Left cardiac atrium (tissue), 4 donors: ENCODE measurements around the gene GCNT2. TPM values are rescaled to one million over a fixed set of nuclear protein-coding genes. Genes with fewer than 3 reads are reported as not detected.
A peak's percentile ranks its signal among the peaks of the same experiment; 100 is the strongest.
"Not testable (repeated sequence)": the region's sequence is repeated elsewhere in the genome, so short reads cannot be mapped to it uniquely, and the experiment has no call there.

Source experiments
- ATAC-seq, 2 donors: fragments of 200-7000 bp; cut with Tn5 transposase; one replicate each; pipeline ENCODE4 v1.9.1; 2020; ENCODE audit warnings: mild to moderate bottlenecking in 2 of 2, moderate library complexity in 2 of 2
- DNase-seq: peaks from one replicate; pipeline ENCODE4 v3.0.0-alpha.2; 2020
- intact Hi-C, 2 donors: fragments of 100-400 bp; cut with DNase I; formaldehyde crosslinking; loops; one replicate each; pipeline versions ENCODE4 v1.14.1 to v1.15.1; 2022 to 2023
- total RNA-seq, 2 donors: library from RNA; stranded (reverse); fragmentation: NEBNext Ultra II Directional; extraction: Animal tissue kit (Norgen Biotek cat#: 25700); gene quantifications; one replicate each; pipeline ENCODE4 v1.2.1, GENCODE V29; 2021
- donor health status: DM: no; HTN: yes; CAD: no.
- donor health status: DM: no; HTN: yes; CAD: no; lungs with severe emphysema.
- donor health status: DM: yes; HTN: yes; CAD: no.
- donor health status: Dilated cardiomyopathy.

Gene GCNT2
- total RNA-seq, 2 donors from 2014 or later: 3.5 to 4.1 TPM

DNA sequence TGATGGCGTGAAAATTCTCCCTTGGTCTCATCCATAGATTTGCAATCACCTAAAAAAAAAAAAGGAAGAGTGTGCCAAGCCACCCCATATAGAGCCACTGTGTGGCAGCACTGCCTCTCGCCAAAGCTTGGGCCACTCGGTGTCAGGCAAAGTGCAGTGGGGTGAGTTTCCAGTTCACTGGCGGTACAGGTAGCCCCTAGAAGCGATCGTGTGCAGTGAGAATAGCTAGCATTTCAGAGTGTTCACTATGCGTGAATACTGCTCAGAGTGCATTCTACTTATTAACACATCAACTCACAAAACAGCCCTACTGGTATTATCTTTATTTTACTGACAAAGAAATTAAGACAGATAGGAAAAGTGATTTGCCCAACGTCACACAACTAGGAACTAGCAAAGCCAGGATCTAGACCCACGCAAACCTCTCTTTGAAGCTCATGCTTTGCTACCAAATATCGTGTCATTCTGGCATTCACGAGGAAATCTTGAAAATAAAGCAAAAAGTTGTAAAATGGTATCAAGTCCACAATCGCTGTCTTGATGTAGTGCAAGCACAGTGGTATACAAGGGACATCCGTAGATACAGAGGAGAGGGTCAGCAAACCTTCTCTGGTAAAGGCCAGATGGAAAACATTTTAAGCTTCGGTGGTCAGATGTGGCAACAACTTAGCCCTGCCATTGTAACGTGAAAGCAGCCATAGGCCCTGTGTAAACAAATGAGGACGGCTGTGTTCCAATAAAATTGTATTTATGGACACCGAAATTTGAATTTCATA lies 10.4 kb upstream of the GCNT2 start:
- DNase-seq (peak; percentile 62), ATAC-seq (peak; percentile 95 to 96)
- intact Hi-C loops: loop anchor here in 1 of 2 donors (5.0 to 10.0 kb wide), 2 partner anchors 182 to 294 kb away; partner anchors contain the start of genes C6orf52 and PAK1IP1

DNA sequence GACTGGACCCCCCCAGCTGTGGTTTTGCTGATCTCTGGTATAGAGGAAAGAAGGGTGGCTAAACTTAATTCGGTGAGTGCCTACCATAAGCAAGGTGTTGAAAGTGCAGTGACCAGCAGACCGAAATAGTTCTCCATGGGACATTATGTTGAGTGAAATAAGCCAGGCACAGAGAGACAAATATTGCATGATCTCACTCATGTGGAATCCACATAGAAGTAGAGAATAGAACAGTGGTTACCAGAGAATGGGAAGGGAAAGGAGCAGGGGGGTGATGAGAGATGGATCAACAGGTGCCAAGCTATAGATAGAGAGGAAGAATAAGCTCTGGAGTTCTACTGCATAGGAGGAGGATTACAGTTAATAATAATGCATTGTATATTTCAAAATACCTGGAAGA lies 9.7 kb upstream of the GCNT2 start:
- no peak for DNase-seq
- ATAC-seq: peak; percentile 90 to 92
- intact Hi-C loops: loop anchor here in 1 of 2 donors (5.0 to 10.0 kb wide), 2 partner anchors 181 to 293 kb away; partner anchors contain the start of genes C6orf52 and PAK1IP1

GRCh38 chr6:10513544-10513943 lies 7.6 kb upstream of the GCNT2 start:
- DNase-seq (no peak), ATAC-seq (no peak)
- intact Hi-C loops: loop anchor here in 1 of 2 donors (5.0 to 10.0 kb wide), 2 partner anchors 179 to 291 kb away; partner anchors contain the start of genes C6orf52 and PAK1IP1

GRCh38 chr6:10514049-10514780 lies 6.9 kb upstream of the GCNT2 start:
- ATAC-seq (no peak), DNase-seq (no peak)
- intact Hi-C loops: loop anchor here in 1 of 2 donors (5.0 to 10.0 kb wide), 2 partner anchors 178 to 291 kb away; partner anchors contain the start of genes C6orf52 and PAK1IP1

- intact Hi-C loops: loop anchor here in 1 of 2 donors (10.0 kb wide), 1 partner anchor 288 kb away; no protein-coding TSS in a partner anchor
- ATAC-seq: no peak
- DNase-seq: no peak
Measured at GRCh38 chr6:10516953-10517352, 4.2 kb upstream of the GCNT2 start.

DNA sequence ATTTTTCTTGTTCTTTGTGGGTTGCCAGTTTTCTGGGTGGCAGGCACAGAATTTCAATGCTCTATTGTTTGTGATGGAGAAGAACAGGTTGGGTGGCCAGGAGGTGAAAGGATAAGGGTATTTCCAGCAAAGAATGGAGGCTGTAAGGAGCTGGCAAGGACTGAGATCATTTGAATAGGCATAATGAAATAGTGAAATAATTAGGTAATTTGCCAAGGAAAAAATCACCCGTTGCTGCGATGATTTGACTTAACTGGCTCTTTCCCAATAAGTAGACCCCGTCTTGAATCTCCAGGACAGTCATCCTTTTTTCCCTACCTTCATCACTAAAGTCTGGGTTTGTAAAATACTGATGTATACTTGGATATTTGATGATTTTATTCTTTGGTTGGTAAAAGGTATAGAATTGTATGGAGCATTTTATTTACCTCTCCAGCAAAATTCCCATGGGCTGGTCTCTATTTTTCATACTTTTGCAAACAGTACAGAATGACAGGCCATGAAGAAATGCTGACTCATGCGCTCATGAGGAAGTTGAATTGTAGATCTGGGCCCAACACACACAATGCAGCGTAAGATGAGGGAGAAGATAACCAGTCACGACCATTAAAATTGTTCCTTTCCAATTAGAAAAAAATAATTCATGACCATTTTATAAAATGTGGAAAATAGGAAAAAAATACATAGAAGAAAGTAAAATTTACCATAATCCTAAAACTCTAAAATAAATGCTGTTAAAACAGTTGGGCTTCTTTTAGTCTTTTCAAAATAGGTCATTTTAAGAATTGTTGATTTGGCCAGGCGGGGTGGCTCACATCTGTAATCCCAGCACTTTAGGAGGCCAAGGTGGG lies 2.4 kb upstream of the GCNT2 start:
- ATAC-seq: no peak
- intact Hi-C loops: loop anchor here in 1 of 2 donors (10.0 kb wide), 1 partner anchor 286 kb away; no protein-coding TSS in a partner anchor

GRCh38 chr6:10519408-10519697 lies 1.8 kb upstream of the GCNT2 start:
- intact Hi-C loops: loop anchor here in 1 of 2 donors (10.0 kb wide), 1 partner anchor 285 kb away; no protein-coding TSS in a partner anchor
- ATAC-seq, DNase-seq: not testable (repeated sequence)

More for the DNA sequence above, 2.4 kb upstream of the GCNT2 start:
- DNase-seq: no peak

DNA sequence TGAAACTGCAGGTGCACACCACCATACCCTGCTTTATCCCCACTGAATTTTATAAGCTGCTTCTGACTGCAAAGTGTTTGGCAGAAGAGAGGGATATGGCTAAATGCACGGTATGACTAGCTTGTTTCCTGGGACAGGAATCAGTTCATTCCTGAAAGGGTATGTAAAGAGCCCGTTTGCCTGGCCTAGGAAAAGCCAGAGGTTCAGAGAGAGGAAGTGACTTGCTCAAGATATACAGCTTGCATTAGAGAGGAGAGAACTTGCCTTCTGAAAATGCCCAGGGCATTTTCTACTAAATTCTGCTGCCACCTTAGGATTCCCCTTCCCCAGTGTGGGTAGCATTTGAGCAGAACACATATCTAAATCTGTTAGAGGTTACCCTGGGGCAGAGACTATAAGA lies 683 bp upstream of the GCNT2 start:
- intact Hi-C loops: no loop called here
- no peak for DNase-seq
- ATAC-seq: peak in 1 of 2 donors; percentile 14

DNA sequence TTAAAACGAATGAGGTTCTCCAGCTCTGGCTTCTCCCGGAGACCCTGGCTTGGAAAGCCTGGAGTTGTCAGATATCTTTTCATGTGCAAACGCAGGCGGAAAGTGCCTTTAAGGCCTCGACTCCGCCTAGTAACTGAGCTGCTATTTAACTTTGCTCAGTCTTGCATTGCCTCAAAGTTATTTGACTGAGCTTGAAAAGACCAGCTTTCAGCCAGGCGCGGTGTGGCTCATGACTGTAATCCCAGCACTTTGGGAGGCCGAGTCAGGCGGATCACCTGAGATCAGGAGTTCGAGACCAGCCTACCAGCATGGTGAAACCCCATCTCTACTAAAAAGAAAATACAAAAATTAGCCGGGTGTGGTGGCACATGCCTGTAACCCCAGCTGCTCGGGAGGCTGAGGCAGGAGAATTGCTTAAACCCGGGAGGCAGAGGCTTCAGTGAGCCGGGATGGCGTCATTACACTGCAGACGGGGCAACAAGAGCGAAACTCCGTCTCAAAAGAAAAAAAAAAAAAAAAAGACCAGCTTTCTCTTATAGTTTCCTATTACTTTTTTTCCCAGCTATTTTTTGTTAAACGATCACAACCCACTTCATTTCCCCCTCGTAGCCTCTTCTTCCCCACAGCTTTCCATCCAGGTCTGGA lies 1.9 kb downstream of the GCNT2 start:
- ATAC-seq (no peak), DNase-seq (no peak)
- intact Hi-C loops: no loop called here

DNA sequence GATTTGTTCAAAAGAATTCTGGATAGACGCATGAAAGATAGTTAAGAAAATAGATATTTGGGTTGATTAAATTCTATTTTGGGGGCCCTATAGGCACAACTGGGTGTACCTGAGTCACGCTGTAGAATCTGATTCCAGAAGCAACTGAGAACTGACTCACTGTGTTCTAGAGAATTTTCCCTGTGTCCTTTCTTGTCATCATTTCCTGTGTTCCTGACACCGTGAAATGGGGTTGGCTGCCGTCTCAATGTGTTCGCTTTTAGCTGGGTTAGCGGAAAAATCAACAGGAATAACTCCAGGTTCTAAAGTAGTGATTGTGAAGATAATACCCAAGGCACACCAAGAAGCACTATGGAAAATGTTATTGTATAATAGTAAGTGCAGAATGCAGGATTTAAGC lies 5.0 kb downstream of the GCNT2 start:
- DNase-seq: peak; percentile 52
- ATAC-seq: no peak
- intact Hi-C loops: no loop called here

- ATAC-seq (peak; percentile 45 to 53), DNase-seq (no peak)
- intact Hi-C loops: no loop called here
Measured at GRCh38 chr6:10528158-10528981, 7.2 kb downstream of the GCNT2 start.

DNA sequence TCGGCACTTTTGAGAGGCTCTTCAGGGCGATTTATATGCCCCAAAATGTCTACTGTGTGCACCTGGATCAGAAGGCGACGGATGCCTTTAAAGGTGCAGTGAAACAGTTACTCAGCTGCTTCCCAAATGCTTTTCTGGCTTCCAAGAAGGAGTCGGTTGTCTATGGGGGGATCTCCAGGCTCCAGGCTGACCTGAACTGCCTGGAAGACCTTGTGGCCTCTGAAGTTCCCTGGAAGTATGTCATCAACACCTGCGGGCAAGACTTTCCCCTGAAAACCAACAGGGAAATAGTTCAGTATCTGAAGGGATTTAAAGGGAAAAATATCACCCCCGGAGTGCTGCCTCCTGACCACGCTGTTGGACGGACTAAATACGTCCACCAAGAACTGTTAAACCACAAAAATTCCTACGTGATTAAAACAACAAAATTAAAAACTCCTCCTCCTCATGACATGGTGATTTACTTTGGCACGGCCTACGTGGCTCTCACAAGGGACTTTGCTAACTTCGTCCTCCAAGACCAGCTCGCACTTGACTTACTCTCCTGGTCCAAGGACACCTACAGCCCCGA lies 8.2 kb downstream of the GCNT2 start:
- intact Hi-C loops: no loop called here
- DNase-seq (no peak), ATAC-seq (peak in 1 of 2 donors; percentile 12)

DNA sequence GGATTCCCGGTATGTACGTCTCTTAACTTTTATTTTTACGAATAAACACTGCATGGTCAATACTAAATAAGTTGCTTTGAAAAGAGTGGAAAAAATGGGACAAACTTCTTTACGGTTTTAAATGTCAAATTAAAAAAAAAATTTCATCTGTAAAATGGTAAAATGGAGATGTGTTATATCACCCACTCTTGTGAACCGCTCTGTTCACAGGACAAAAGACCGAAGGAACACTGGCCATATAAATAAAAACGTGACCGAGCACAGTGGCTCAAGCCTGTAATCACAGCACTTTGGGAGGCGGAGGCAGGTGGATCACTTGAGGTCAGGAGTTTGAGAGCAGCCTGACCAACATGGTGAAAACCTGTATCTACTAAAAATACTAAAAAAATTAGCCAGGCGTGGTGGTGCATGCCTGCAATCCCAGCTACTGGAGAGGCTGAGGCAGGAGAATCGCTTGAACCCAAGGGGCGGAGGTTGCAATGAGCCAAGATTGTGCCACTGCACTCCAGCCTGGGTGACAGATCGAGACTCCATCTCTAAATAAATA lies 8.8 kb downstream of the GCNT2 start:
- intact Hi-C loops, DNase-seq, ATAC-seq: not testable (repeated sequence)

- DNase-seq (no peak), ATAC-seq (peak in 1 of 2 donors; percentile 49)
- intact Hi-C loops: no loop called here
Measured at GRCh38 chr6:10531503-10531902, 10.4 kb downstream of the GCNT2 start.

GRCh38 chr6:10531942-10532341 lies 10.8 kb downstream of the GCNT2 start:
- ATAC-seq (peak in 1 of 2 donors; percentile 34), DNase-seq (no peak)
- intact Hi-C loops: no loop called here

DNA sequence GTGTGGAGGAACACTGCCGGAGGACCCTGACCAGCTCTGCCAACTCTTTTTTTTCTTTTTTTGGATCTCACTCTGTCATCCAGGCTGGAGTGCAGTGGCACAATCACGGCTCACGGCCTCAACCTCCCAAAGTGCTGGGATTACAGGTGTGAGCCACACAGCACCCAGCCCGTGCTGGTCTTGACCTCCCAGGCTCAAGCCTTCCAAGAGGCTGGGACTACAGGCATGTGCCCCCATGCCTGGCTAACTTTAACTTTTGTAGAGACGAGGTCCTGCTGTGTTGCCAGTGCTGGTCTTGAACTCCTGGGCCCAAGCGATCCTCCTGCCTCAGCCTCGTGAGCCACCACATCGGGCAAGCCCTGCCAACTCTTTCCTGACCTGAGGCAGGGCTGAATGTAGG lies 11.2 kb downstream of the GCNT2 start:
- intact Hi-C loops: no loop called here
- ATAC-seq: no peak

GRCh38 chr6:10534419-10534762 lies 13.2 kb downstream of the GCNT2 start:
- intact Hi-C loops: no loop called here
- DNase-seq (no peak), ATAC-seq (no peak)

More for the DNA sequence above, 11.2 kb downstream of the GCNT2 start:
- no peak for DNase-seq
